Heart left ventricle (tissue), 13 donors: Measurements from ENCODE around the gene OR2Y1.

ENCODE experiments used
- CTCF ChIP-seq, 12 donors: fragments of 200-600 bp; sonication (generic) in 4 of 12; IDR thresholded peaks; one replicate each; pipeline versions ENCODE4 v1.5.0 to v1.8.0; 2018 to 2022; ENCODE audit warnings: antibody characterized with exemption in 12 of 12, mild to moderate bottlenecking in 5 of 12
- POLR2A ChIP-seq, 2 donors: fragments of 450-650 bp; IDR thresholded peaks; one replicate each; pipeline ENCODE4 v1.6.1; 2017; ENCODE audit warnings: antibody characterized with exemption in 2 of 2, mild to moderate bottlenecking in 2 of 2, moderate library complexity in 2 of 2
- donor health status: ischemic (EF 13 %, LVEDD 7.1; RV severe dilation, severe dysfunction).
- donor health status: DM: no; HTN: yes; CAD: no.
- donor health status: DM: no; HTN: no; CAD: no.
- donor health status: ischemic (EF 25% LVEDD 6.9; RV normal size, moderate dysfunction).
- donor health status: ischemic (EF 25% LVEDD 5.7; RV mildly dilated, moderate dysfunction).
- donor health status: ischemic (EF 35%, LVEDD 5.7; RV mildly dilated, moderate dysfunction).
- donor health status: nonischemic (EF 11% LVEDD 7.7; RV severe dilation, severe dysfunction).
- donor health status: DM: yes; HTN: yes; CAD: no.
- donor health status: PGD.
- donor health status: ischemic (EF 29% LVEDD 5.4; RV normal size, mild dysfunction).
- donor health status: nonischemic (EF 23%, LVEDD 6.1; RV moderate dilation, normal function).

DNA sequence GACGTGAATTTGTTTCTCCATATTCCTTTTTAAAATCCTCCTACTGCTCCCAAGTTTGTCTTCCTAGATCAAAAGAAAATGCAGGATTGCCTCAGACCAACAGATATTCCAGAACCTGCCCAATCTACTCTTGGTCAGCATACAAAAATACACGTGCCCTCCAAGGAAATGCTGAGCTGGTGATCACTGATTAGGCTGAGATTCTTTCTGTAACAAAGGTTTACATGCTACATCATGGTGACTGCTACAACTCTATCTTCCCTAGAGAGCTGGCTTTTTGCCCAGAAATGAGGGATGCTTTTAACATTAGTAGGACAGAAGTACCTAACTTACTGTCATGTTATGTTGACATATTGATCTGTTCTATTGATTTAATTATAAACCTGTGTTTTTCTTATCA lies 35.5 kb downstream of the OR2Y1 start:
- TF ChIP-seq CTCF (IDR thresholded peaks at IDR 0.05) (no peak), POLR2A (IDR thresholded peaks at IDR 0.05) (no peak)
